ENCODE results near the gene PPFIA4.

GRCh38 chr1:203037509-203038190 is 11.4 kb downstream of the PPFIA4 start:
- TF ChIP-seq, protein P1, sequence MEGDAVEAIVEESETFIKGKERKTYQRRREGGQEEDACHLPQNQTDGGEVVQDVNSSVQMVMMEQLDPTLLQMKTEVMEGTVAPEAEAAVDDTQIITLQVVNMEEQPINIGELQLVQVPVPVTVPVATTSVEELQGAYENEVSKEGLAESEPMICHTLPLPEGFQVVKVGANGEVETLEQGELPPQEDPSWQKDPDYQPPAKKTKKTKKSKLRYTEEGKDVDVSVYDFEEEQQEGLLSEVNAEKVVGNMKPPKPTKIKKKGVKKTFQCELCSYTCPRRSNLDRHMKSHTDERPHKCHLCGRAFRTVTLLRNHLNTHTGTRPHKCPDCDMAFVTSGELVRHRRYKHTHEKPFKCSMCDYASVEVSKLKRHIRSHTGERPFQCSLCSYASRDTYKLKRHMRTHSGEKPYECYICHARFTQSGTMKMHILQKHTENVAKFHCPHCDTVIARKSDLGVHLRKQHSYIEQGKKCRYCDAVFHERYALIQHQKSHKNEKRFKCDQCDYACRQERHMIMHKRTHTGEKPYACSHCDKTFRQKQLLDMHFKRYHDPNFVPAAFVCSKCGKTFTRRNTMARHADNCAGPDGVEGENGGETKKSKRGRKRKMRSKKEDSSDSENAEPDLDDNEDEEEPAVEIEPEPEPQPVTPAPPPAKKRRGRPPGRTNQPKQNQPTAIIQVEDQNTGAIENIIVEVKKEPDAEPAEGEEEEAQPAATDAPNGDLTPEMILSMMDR (IDR thresholded peaks at IDR 0.05), result no peak
- TF ChIP-seq CREB1 (CRISPR knock-in tag; IDR thresholded peaks at IDR 0.05), result no peak
- TF ChIP-seq, protein P2, sequence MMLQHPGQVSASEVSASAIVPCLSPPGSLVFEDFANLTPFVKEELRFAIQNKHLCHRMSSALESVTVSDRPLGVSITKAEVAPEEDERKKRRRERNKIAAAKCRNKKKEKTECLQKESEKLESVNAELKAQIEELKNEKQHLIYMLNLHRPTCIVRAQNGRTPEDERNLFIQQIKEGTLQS (CRISPR knock-in tag; conservative IDR thresholded peaks at IDR 0.05), result no peak
